Nephron (organoid): Measurements from ENCODE around the gene PRR23E.

Source experiments
- H3K27ac Mint-ChIP-seq, 3 experiments: 2 replicates each; pipeline ENCODE4 v1.8.0; 2020; ENCODE audit warnings: mixed read lengths in 3 of 3, mild to moderate bottlenecking in 2 of 3, moderate library complexity in 1 of 3
- H3K27me3 Mint-ChIP-seq: 2 replicates; pipeline ENCODE4 v1.8.0; 2021; ENCODE audit warnings: low read depth, mild to moderate bottlenecking, moderate library complexity, mixed read lengths
- H3K36me3 Mint-ChIP-seq: 2 replicates; pipeline ENCODE4 v1.8.0; 2020; ENCODE audit warnings: low read depth, mixed read lengths
- H3K4me1 Mint-ChIP-seq: 2 replicates; pipeline ENCODE4 v1.8.0; 2020; ENCODE audit warnings: mixed read lengths
- H3K4me3 Mint-ChIP-seq, 3 experiments: 2 replicates each; pipeline ENCODE4 v1.8.0; 2020; ENCODE audit warnings: mild to moderate bottlenecking in 3 of 3, mixed read lengths in 3 of 3, moderate library complexity in 2 of 3
- H3K9me3 Mint-ChIP-seq: 2 replicates; pipeline ENCODE4 v1.8.0; 2020; ENCODE audit warnings: mixed read lengths
- TF ChIP-seq, protein P1 (sequence below), 3 experiments: fragments of 200-600 bp; sonication (generic); IDR thresholded peaks; one replicate each; pipeline ENCODE4 v1.5.0; 2021; ENCODE audit warnings: antibody characterized with exemption in 3 of 3; ENCODE audit not compliant: unreplicated experiment in 3 of 3

The PRR23E gene

DNA sequence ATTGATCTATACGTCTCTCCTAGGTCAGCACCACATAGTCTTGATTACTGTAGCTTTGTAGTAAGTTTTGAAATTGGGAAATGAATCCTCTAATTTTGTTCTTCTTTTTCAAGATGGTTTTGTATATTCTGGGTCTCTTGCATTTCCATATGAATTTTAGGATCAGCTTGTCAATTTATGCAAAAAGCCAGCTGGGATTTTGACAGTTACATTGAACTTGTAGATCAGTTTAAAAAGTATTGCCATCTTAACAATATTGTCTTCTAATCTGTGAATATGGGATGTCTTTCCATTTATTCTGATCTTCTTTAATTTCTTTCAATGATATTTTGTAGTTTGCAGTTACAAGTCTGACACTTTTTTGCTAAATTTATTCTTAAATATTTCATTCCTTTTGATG is 5.6 kb upstream of the PRR23E start:
- Mint-ChIP-seq H3K9me3 (peaks cover 12% of the 10 kb centered on the region), H3K4me1 (no peaks in the 10 kb centered on the region), H3K36me3 (no peaks in the 10 kb centered on the region), H3K27ac (no peak overlapping the region), H3K4me3 (no peak overlapping the region), H3K27me3 (no peaks in the 10 kb centered on the region)
- TF ChIP-seq, protein P1, sequence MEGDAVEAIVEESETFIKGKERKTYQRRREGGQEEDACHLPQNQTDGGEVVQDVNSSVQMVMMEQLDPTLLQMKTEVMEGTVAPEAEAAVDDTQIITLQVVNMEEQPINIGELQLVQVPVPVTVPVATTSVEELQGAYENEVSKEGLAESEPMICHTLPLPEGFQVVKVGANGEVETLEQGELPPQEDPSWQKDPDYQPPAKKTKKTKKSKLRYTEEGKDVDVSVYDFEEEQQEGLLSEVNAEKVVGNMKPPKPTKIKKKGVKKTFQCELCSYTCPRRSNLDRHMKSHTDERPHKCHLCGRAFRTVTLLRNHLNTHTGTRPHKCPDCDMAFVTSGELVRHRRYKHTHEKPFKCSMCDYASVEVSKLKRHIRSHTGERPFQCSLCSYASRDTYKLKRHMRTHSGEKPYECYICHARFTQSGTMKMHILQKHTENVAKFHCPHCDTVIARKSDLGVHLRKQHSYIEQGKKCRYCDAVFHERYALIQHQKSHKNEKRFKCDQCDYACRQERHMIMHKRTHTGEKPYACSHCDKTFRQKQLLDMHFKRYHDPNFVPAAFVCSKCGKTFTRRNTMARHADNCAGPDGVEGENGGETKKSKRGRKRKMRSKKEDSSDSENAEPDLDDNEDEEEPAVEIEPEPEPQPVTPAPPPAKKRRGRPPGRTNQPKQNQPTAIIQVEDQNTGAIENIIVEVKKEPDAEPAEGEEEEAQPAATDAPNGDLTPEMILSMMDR (IDR thresholded peaks at IDR 0.05; ENCODE audit: unreplicated experiment in 3 of 3): no peak

DNA sequence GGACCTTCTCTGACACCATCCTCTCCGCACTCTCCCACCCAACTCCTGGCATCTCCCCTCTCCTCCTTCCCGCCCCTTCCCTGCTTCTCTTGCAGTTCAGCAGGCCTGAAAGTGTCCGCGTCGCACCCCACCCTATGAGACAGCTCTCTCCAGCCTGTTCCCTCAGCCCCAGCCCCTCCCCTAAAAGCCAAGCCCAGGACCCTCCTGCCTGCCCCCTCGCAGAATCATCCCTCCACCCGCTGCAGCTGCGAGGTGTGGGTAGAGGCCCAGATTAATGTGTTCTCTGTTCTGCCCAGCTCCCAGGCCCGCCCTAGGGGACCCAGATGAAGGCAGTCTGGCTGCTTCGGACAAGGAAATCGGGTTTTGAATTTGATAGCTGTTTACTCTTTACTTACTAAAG is 410 bp downstream of the PRR23E start:
- H3K4me1 Mint-ChIP-seq: no peaks in the 10 kb centered on the region
- H3K36me3 Mint-ChIP-seq: no peaks in the 10 kb centered on the region
- no peak overlapping the region for H3K4me3 Mint-ChIP-seq
- TF ChIP-seq, protein P1 (IDR thresholded peaks at IDR 0.05; ENCODE audit: unreplicated experiment in 3 of 3): no peak
- peaks cover 11% of the 10 kb centered on the region for H3K9me3 Mint-ChIP-seq
- H3K27ac Mint-ChIP-seq: no peak overlapping the region
- H3K27me3 Mint-ChIP-seq: peaks cover 10% of the 10 kb centered on the region

DNA sequence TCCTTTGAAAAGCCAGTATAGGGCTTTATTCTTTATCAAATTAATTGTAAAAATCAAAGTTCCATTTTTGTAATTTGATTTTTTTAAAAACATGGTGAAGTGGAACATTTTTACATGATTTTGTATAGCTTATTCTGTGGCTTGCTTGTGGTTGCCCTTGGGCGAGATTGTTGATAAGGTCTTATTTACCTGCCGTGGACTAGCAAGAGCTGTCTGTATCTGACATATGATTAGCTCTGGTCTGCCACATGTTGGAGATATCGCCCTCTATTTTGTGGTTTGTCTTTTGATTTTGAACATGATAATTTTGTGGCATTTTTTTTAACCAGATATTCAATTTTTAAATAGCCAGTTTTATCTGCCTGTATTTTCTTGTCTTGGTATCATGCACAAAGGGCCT is 844 bp downstream of the PRR23E start:
- Mint-ChIP-seq H3K4me1 (no peaks in the 10 kb centered on the region), H3K36me3 (no peaks in the 10 kb centered on the region), H3K27ac (no peak overlapping the region), H3K4me3 (no peak overlapping the region), H3K27me3 (peaks cover 10% of the 10 kb centered on the region), H3K9me3 (peaks cover 6% of the 10 kb centered on the region)
- TF ChIP-seq, protein P1 (IDR thresholded peaks at IDR 0.05; ENCODE audit: unreplicated experiment in 3 of 3): no peak

DNA sequence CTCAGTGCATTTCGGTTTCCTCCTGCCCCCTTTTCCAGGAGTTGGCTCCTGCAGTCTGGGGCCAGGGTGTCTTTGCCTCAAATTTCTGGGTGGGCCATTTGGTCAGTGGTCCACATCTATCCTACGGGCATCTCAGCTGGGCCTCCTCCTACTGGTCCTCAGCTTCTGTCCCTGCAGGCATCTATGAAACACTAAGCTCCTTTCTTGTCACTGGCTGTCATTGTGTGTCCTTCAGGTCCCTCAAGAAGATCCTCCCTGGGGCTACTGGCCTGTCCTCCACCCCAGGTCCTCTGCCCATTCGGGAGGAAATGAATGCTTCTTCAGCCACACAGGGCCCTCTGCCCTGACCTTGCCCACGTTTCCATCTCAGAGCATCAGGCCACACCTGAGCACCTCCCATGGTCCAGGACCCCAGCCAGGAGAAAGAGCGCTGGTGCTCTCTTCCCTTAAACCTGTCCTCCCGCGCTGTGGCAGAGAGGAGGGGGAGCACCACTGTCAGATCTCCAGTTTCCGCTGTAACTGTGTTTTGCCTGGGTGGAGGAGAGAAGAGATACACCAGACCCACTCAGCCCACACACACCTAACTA is 1.8 kb downstream of the PRR23E start:
- Mint-ChIP-seq H3K36me3 (no peaks in the 10 kb centered on the region), H3K9me3 (peaks cover 3% of the 10 kb centered on the region), H3K4me3 (no peak overlapping the region), H3K4me1 (no peaks in the 10 kb centered on the region), H3K27ac (no peak overlapping the region), H3K27me3 (peaks cover 10% of the 10 kb centered on the region)
- TF ChIP-seq, protein P1 (IDR thresholded peaks at IDR 0.05; ENCODE audit: unreplicated experiment in 3 of 3): no peak

DNA sequence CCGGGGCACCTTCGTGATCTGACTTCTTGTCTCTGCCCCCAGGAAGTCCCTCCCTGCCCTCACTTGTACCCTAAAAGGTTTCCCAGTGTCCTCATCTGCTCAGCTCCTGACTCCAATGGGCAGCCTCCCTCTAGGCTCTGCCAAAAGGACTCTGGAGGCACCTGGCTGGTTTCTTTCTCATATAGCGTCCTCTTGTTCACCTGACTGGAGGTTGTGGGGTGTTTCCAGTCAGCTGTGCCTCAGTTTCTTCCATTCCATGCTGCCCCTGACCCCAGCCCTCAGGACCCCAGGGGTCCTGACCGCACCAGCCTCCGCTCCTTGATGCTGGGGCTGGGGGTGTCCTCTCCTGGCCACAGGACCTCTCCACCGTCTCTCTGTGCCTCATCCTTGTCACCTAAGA is 2.5 kb downstream of the PRR23E start:
- TF ChIP-seq, protein P1 (IDR thresholded peaks at IDR 0.05; ENCODE audit: unreplicated experiment in 3 of 3): no peak
- Mint-ChIP-seq H3K9me3 (peaks cover 3% of the 10 kb centered on the region), H3K36me3 (no peaks in the 10 kb centered on the region), H3K4me1 (no peaks in the 10 kb centered on the region), H3K27me3 (peaks cover 10% of the 10 kb centered on the region), H3K27ac (no peak overlapping the region), H3K4me3 (no peak overlapping the region)

DNA sequence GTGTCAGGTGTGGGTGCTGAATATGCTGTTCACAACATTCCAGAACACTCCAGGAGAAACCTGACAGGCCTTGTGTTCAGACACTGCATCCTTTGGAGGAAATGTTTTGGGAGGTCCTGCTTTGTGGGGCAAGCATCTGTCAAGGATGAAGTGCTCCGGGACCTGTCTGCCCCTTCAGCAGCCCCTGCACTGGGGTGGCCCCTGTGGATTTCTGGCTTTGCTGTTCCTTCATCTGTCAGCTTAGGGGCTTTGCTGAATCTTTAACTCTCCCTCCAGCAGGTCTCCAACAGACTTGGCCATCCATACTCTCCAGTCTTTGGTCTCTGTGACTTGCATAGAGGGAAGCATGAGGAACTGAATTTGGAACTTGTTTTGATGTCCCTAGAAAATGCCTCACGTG is 3.1 kb downstream of the PRR23E start:
- no peaks in the 10 kb centered on the region for H3K4me1 Mint-ChIP-seq
- peaks cover 3% of the 10 kb centered on the region for H3K9me3 Mint-ChIP-seq
- no peaks in the 10 kb centered on the region for H3K36me3 Mint-ChIP-seq
- H3K4me3 Mint-ChIP-seq: no peak overlapping the region
- no peak overlapping the region for H3K27ac Mint-ChIP-seq
- TF ChIP-seq, protein P1 (IDR thresholded peaks at IDR 0.05; ENCODE audit: unreplicated experiment in 3 of 3): no peak
- peaks cover 10% of the 10 kb centered on the region for H3K27me3 Mint-ChIP-seq
